K562 (cell line): Measurements from ENCODE around the gene MRPL11. TPM values are rescaled to one million over a fixed set of nuclear protein-coding genes. Genes with fewer than 3 reads are reported as not detected.

ENCODE experiments used
- ATAC-seq: fragments of 200-7000 bp; cut with Tn5 transposase; 3 replicates; pipeline ENCODE4 v1.9.1; 2020; ENCODE audit warnings: moderate library complexity
- BruUV-seq: library from RNA; stranded (reverse); fragments of 400-500 nt; replicated peaks from 2 replicates; lab custom pipeline; 2021; lab: Mats Ljungman, UMichigan
- CTCF ChIA-PET: fragments of 300-600 bp; formaldehyde crosslinking; extraction: SDS; loops from one replicate; lab custom pipeline; 2021; ENCODE audit warnings: low intra/inter-chr PET ratio; lab: Yijun Ruan, JAX
- POLR2A ChIA-PET: fragments of 300-600, 350-650 bp; sonication (Branson Sonifier 250); formaldehyde crosslinking; extraction: SDS; loops from one replicate; lab custom pipeline; 2021; ENCODE audit warnings: antibody characterized with exemption, inconsistent platforms; lab: Yijun Ruan, JAX
- DNase-seq, 4 experiments: peaks; one replicate each; pipeline versions ENCODE4 v3.0.0 to v3.0.0-alpha.2; 2011 to 2018; ENCODE audit warnings: low spot score in 3 of 4, mixed read lengths in 3 of 4; ENCODE audit errors: extremely low read depth in 1 of 4
- FAIRE-seq: peaks from 2 replicates; lab custom pipeline; 2011; peaks lifted over from hg19 to GRCh38; lab: Jason Lieb, UNC
- H2AFZ ChIP-seq: 2 replicates; pipeline ENCODE4 v1.6.0; 2011; ENCODE audit warnings: low read depth, low read length, control low read depth, inconsistent platforms
- H3K27ac ChIP-seq: fragments of 200-600 bp; 3 replicates; pipeline ENCODE4 v1.8.0; 2011; ENCODE audit warnings: low read depth, mild to moderate bottlenecking, control low read depth, inconsistent platforms, low read length, moderate library complexity, mixed read lengths; ENCODE audit errors: extremely low read depth
- H3K27me3 ChIP-seq, 2 experiments: fragments of 300-600 bp in 1 of 2; 2 replicates in 1 of 2; 3 replicates in 1 of 2; pipeline versions ENCODE4 v1.6.0 to v1.8.0; 2011; ENCODE audit warnings: inconsistent platforms in 2 of 2, low read length in 2 of 2, mild to moderate bottlenecking in 1 of 2, mixed read lengths in 1 of 2, moderate library complexity in 1 of 2; ENCODE audit not compliant: control insufficient read depth in 2 of 2, insufficient read depth in 2 of 2
- H3K36me3 ChIP-seq: fragments of 300-600 bp; 3 replicates; pipeline ENCODE4 v1.8.0; 2011; ENCODE audit warnings: mild to moderate bottlenecking, low read length, inconsistent platforms; ENCODE audit not compliant: control insufficient read depth, insufficient read depth
- H3K4me1 ChIP-seq, 2 experiments: fragments of 200-600 bp in 1 of 2; replicated peaks in 1 of 2; 2 replicates in 1 of 2; 3 replicates in 1 of 2; pipeline versions ENCODE4 v1.5.1 to v1.8.0; 2011; ENCODE audit warnings: inconsistent platforms in 2 of 2, low read length in 2 of 2, mild to moderate bottlenecking in 1 of 2, mixed read lengths in 1 of 2, moderate library complexity in 1 of 2; ENCODE audit not compliant: control insufficient read depth in 2 of 2, insufficient read depth in 2 of 2
- H3K4me2 ChIP-seq: 2 replicates; pipeline ENCODE4 v1.6.1; 2011; ENCODE audit warnings: low read length, control low read depth, inconsistent platforms, mixed read lengths; ENCODE audit not compliant: insufficient read depth
- H3K4me3 ChIP-seq: fragments of 200-600 bp; sonication (generic), shearing (Covaris generic); 2 replicates; pipeline ENCODE4 v1.5.1; 2016; ENCODE audit warnings: control low read depth, inconsistent platforms
- H3K79me2 ChIP-seq: fragments of 200-600 bp; 3 replicates; pipeline ENCODE4 v1.8.0; 2011; ENCODE audit warnings: low read length, inconsistent platforms; ENCODE audit not compliant: control insufficient read depth, insufficient read depth
- H3K9ac ChIP-seq, 2 experiments: 2 replicates each; pipeline versions ENCODE4 v1.6.0 to v1.6.1; 2011; ENCODE audit warnings: low read depth in 2 of 2, low read length in 2 of 2, control low read depth in 1 of 2, inconsistent platforms in 1 of 2, mild to moderate bottlenecking in 1 of 2, mixed read lengths in 1 of 2; ENCODE audit not compliant: insufficient read depth in 1 of 2
- H3K9me1 ChIP-seq: one replicate; pipeline ENCODE4 v1.6.0; 2011; ENCODE audit warnings: inconsistent platforms, mild to moderate bottlenecking, low read length, moderate library complexity; ENCODE audit not compliant: control insufficient read depth, insufficient read depth
- H3K9me3 ChIP-seq: replicated peaks from 2 replicates; pipeline ENCODE4 v1.5.1; 2011; ENCODE audit warnings: low read depth, low read length, inconsistent platforms; ENCODE audit not compliant: control insufficient read depth, insufficient read depth
- H4K20me1 ChIP-seq: replicated peaks from 2 replicates; pipeline ENCODE4 v1.6.1; 2011; ENCODE audit warnings: low read length, inconsistent platforms, mixed read lengths; ENCODE audit not compliant: control insufficient read depth, insufficient read depth
- ARHGAP35 ChIP-seq: fragments of 450-650 bp; IDR thresholded peaks from 2 replicates; pipeline ENCODE4 v1.6.1; 2018; ENCODE audit not compliant: partially characterized antibody
- FOSL1 ChIP-seq: fragments of 200-800 bp; sonication (Bioruptor generic); conservative IDR thresholded peaks from 2 replicates; pipeline ENCODE4 v1.6.1; 2016; ENCODE audit warnings: missing genetic modification characterization, missing compliant biosample characterization
- HDAC1 ChIP-seq, 2 experiments: fragments of 450-650 bp; IDR thresholded peaks; 2 replicates each; pipeline ENCODE4 v1.6.1; 2016 to 2017; ENCODE audit warnings: inconsistent platforms in 1 of 2, mild to moderate bottlenecking in 1 of 2, moderate library complexity in 1 of 2
- HDAC2 ChIP-seq: fragments of 450-650 bp; IDR thresholded peaks from 2 replicates; pipeline ENCODE4 v1.6.1; 2016; ENCODE audit warnings: mild to moderate bottlenecking
- HDGF ChIP-seq: fragments of 450-650 bp; IDR thresholded peaks from 2 replicates; pipeline ENCODE4 v1.6.1; 2016
- HNRNPLL ChIP-seq: fragments of 200-400 bp; formaldehyde crosslinking; IDR thresholded peaks from 2 replicates; pipeline ENCODE4 v1.6.1; 2017; ENCODE audit warnings: low read length, low read depth, mild to moderate bottlenecking; ENCODE audit not compliant: poor library complexity, severe bottlenecking
- MAFK ChIP-seq: IDR thresholded peaks from 2 replicates; pipeline ENCODE4 v1.6.1; 2011; ENCODE audit warnings: low read length, improper control_type of control experiment
- NR2C2 ChIP-seq, 2 experiments: fragments of 200-800 bp in 1 of 2; sonication (Bioruptor generic) in 1 of 2; sonication (generic) in 1 of 2; formaldehyde crosslinking in 1 of 2; IDR thresholded peaks; 2 replicates each; pipeline versions ENCODE4 v1.6.1 to v1.8.0; 2016 to 2022; ENCODE audit warnings: mild to moderate bottlenecking in 1 of 2, missing compliant biosample characterization in 1 of 2, missing genetic modification characterization in 1 of 2, missing genetic modification reagents in 1 of 2
- PPARD ChIP-seq: fragments of 250-450 bp; sonication (Bioruptor Pico); IDR thresholded peaks from 2 replicates; pipeline ENCODE4 v1.8.0; 2022; ENCODE audit warnings: inconsistent platforms, mild to moderate bottlenecking, moderate library complexity
- RAD21 ChIP-seq, 2 experiments: fragments of 250-450 bp in 1 of 2; fragments of 450-650 bp in 1 of 2; sonication (Bioruptor Pico) in 1 of 2; formaldehyde crosslinking in 1 of 2; IDR thresholded peaks in 1 of 2; conservative IDR thresholded peaks in 1 of 2; 2 replicates each; pipeline versions ENCODE4 v1.4.0 to v1.8.0; 2020 to 2022; ENCODE audit warnings: mild to moderate bottlenecking in 2 of 2, moderate library complexity in 1 of 2
- SMARCC2 ChIP-seq: fragments of 450-650 bp; IDR thresholded peaks from 2 replicates; pipeline ENCODE4 v1.6.1; 2017; ENCODE audit warnings: antibody characterized with exemption, moderate library complexity, mild to moderate bottlenecking, low read depth
- TCFL5 ChIP-seq: fragments of 250-450 bp; sonication (Bioruptor Pico); conservative IDR thresholded peaks from 2 replicates; pipeline ENCODE4 v1.6.1; 2021; ENCODE audit warnings: mild to moderate bottlenecking, moderate library complexity, matching md5 sums
- WHSC1 ChIP-seq: IDR thresholded peaks from one replicate; pipeline ENCODE4 v1.6.1; 2012; ENCODE audit warnings: low read length, control low read depth, inconsistent platforms
- ZFP1 ChIP-seq: fragments of 450-650 bp; formaldehyde crosslinking; IDR thresholded peaks from 2 replicates; pipeline ENCODE4 v1.4.0; 2020; ENCODE audit warnings: mild to moderate bottlenecking, mixed read lengths
- ZNF217 ChIP-seq: sonication (generic); formaldehyde crosslinking; IDR thresholded peaks from 2 replicates; pipeline ENCODE4 v1.8.0; 2022; ENCODE audit warnings: mild to moderate bottlenecking, missing genetic modification reagents
- ZNF263 ChIP-seq: sonication (generic); formaldehyde crosslinking; IDR thresholded peaks from 2 replicates; pipeline ENCODE4 v1.8.0; 2022; ENCODE audit warnings: mild to moderate bottlenecking, missing genetic modification reagents, borderline replicate concordance
- ZNF41 ChIP-seq: fragments of 250-450 bp; sonication (Bioruptor Pico); conservative IDR thresholded peaks from 2 replicates; pipeline ENCODE4 v1.4.0; 2020; ENCODE audit warnings: mild to moderate bottlenecking
- ZNF444 ChIP-seq: fragments of 250-450 bp; sonication (Bioruptor Pico); IDR thresholded peaks from 2 replicates; pipeline ENCODE4 v1.4.0; 2020; ENCODE audit warnings: mild to moderate bottlenecking, moderate library complexity
- WGBS: fragments of 100-300 bp; shearing (Covaris generic); methylation state at CpG from one replicate; pipeline ENCODE4 v1.1.6; 2016; ENCODE audit warnings: low coverage, mixed read lengths; ENCODE audit not compliant: insufficient coverage; ENCODE audit errors: missing lambda C conversion rate; 5-methylcytosine and 5-hydroxymethylcytosine counted together
- in situ Hi-C: fragments of 300-500 bp; cut with MboI; formaldehyde crosslinking; loops from 4 replicates; pipeline ENCODE4 v1.15.0; 2018; ENCODE audit warnings: inconsistent platforms, mixed read lengths
- intact Hi-C: fragments of 100-400 bp; cut with micrococcal nuclease; formaldehyde crosslinking; loops from 2 replicates; pipeline ENCODE4 v1.14.2; 2022
- polyA plus RNA-seq, 8 experiments: library from polyadenylated mRNA; depleted of rRNA in 4 of 8; stranded (reverse) in 5 of 8; unstranded in 3 of 8; fragments of >200 nt; fragmentation: Nextera tagmentation in 2 of 8; fragmentation: Illumina TruSeq in 1 of 8; extraction: Ambion mirVana in 2 of 8; extraction: Trizol in 1 of 8; gene quantifications; 2 replicates each; pipeline versions ENCODE4 v1.2.1 to v1.2.3, GENCODE V29; 2011 to 2014; ENCODE audit warnings: inconsistent platforms in 1 of 8, missing spikeins in 1 of 8
- total RNA-seq, 7 experiments: library from RNA; depleted of rRNA in 6 of 7; stranded (reverse); fragments of >200 nt in 6 of 7; fragmentation: Illumina TruSeq in 2 of 7; extraction: Trizol in 2 of 7; gene quantifications; 2 replicates each; pipeline versions ENCODE4 v1.2.1 to v1.2.3, GENCODE V29; 2011 to 2021; ENCODE audit warnings: low replicate concordance in 1 of 7

Gene MRPL11
- total and polyA plus RNA-seq, 9 of the 15 experiments (the other 6 are each of a cell fraction or from before 2014, with no cell fraction given), result 33.0 to 173 (median 91.9) TPM

- TF ChIP-seq HNRNPLL (no peak), ZNF444 (CRISPR knock-in tag) (no peak), WHSC1 (no peak), HDAC2 (no peak), ZNF41 (no peak), HDGF (no peak), ZNF217 (no peak), ZNF263 (CRISPR knock-in tag) (no peak), NR2C2 (CRISPR knock-in tag; IDR thresholded peaks at IDR 0.05) (no peak), NR2C2 (tag; IDR thresholded peaks at IDR 0.05) (no peak), HDAC1 (IDR thresholded peaks at IDR 0.05) (no peak), ARHGAP35 (no peak), TCFL5 (no peak), RAD21 (CRISPR knock-in tag; conservative IDR thresholded peaks at IDR 0.05 in 1 of 2, IDR thresholded peaks at IDR 0.05 in 1 of 2) (no peak), SMARCC2 (no peak), MAFK (no peak), ZFP1 (CRISPR knock-in tag) (no peak), PPARD (CRISPR knock-in tag) (no peak), FOSL1 (no peak)
Measured at GRCh38 chr11:66437979-66438503, 607 bp downstream of the MRPL11 start.

More at GRCh38 chr11:66437979-66438503, 607 bp downstream of the MRPL11 start:
- H2AFZ ChIP-seq, result peak overlapping the region; percentile 97
- ChIA-PET CTCF (interaction anchor here (0.6 to 2.1 kb wide), 5 partner anchors 20 to 215 kb away, joined by 3 to 21 read pairs (median 5); no protein-coding TSS in a partner anchor), POLR2A (interaction anchor here (0.6 to 1.8 kb wide), 8 partner anchors 12 to 774 kb away, joined by 3 to 9 read pairs (median 3); partner anchors contain the start of genes DPP3 and PELI3)
- H3K9me1 ChIP-seq, result no peaks in the 10 kb centered on the region
- 2% methylated on average over 12 of the region's 12 CpGs for WGBS
- peak overlapping the region; percentile 89 for H3K27ac ChIP-seq
- ATAC-seq, result no peak; the same call in 2 of the 3 replicates
- peak in 3 of 4 experiments; percentile 25 to 54 (median 52) for DNase-seq
- H3K27me3 ChIP-seq, result peaks cover 0 to 7% of the 10 kb centered on the region in 2 experiments; a peak in 2 of 5 replicates
- peak overlapping the region; percentile 86 for H3K4me3 ChIP-seq
- H3K4me1 ChIP-seq, result peaks cover 3 to 12% of the 10 kb centered on the region in 2 experiments; a peak in 3 of 5 replicates
- peaks cover 26% of the 10 kb centered on the region for H3K36me3 ChIP-seq
- peak overlapping the region; percentile 92 for H3K4me2 ChIP-seq
- in situ Hi-C loops, result no loop called here
- TSS peak; percentile 56 for BruUV-seq
- peak overlapping the region; percentile 77 to 93 for H3K9ac ChIP-seq
- intact Hi-C loops, result loop anchor here (5.0 kb wide), 1 partner anchor 239 kb away; the partner anchor contains the start of gene RBM4B
- H3K9me3 ChIP-seq, result no peaks in the 10 kb centered on the region
- peaks cover 16% of the 10 kb centered on the region for H3K79me2 ChIP-seq
- peak; percentile 70 for FAIRE-seq
- H4K20me1 ChIP-seq, result no peaks in the 10 kb centered on the region
